Liver (tissue), 9 donors: ENCODE data around the gene EXOC2. TPM values are rescaled to one million over a fixed set of nuclear protein-coding genes. Genes with fewer than 3 reads are reported as not detected.

Experiments
- DNase-seq: peaks from one replicate; pipeline ENCODE4 v3.0.0-alpha.2; 2017; ENCODE audit warnings: low spot score
- H3K27ac ChIP-seq, 2 donors: one replicate each; pipeline ENCODE4 v1.7.0; 2013; ENCODE audit warnings: inconsistent platforms in 2 of 2, low read length in 2 of 2, control low read depth in 1 of 2, low read depth in 1 of 2, mild to moderate bottlenecking in 1 of 2
- H3K27me3 ChIP-seq, 4 donors: one replicate each; pipeline versions ENCODE4 v1.6.1 to v1.7.0; 2013; ENCODE audit warnings: low read length in 3 of 4, inconsistent platforms in 1 of 4, mild to moderate bottlenecking in 1 of 4, moderate library complexity in 1 of 4; ENCODE audit not compliant: control insufficient read depth in 4 of 4, insufficient read depth in 4 of 4
- H3K36me3 ChIP-seq, 4 donors: one replicate each; pipeline versions ENCODE4 v1.6.1 to v1.7.0; 2013; ENCODE audit warnings: low read length in 3 of 4, mild to moderate bottlenecking in 3 of 4, low read depth in 1 of 4, moderate library complexity in 1 of 4; ENCODE audit not compliant: control insufficient read depth in 4 of 4, insufficient read depth in 3 of 4
- H3K4me1 ChIP-seq, 4 donors: one replicate each; pipeline versions ENCODE4 v1.6.1 to v1.7.0; 2013; ENCODE audit warnings: low read length in 3 of 4, mild to moderate bottlenecking in 3 of 4, moderate library complexity in 1 of 4; ENCODE audit not compliant: control insufficient read depth in 4 of 4, insufficient read depth in 4 of 4
- H3K4me3 ChIP-seq, 3 donors: one replicate each; pipeline versions ENCODE4 v1.6.1 to v1.7.0; 2013; ENCODE audit warnings: low read length in 3 of 3, control low read depth in 1 of 3, low read depth in 1 of 3, mild to moderate bottlenecking in 1 of 3
- H3K9ac ChIP-seq, 2 donors: one replicate each; pipeline ENCODE4 v1.7.0; 2013; ENCODE audit warnings: low read length in 2 of 2, mild to moderate bottlenecking in 2 of 2, moderate library complexity in 2 of 2, control low read depth in 1 of 2, low read depth in 1 of 2
- H3K9me3 ChIP-seq, 4 donors: one replicate each; pipeline versions ENCODE4 v1.6.1 to v1.7.0; 2013; ENCODE audit warnings: low read length in 3 of 4; ENCODE audit not compliant: control insufficient read depth in 4 of 4
- EGR1 ChIP-seq, 2 donors: IDR thresholded peaks; 2 replicates each; pipeline ENCODE4 v1.6.1; 2016 to 2018; ENCODE audit warnings: antibody characterized with exemption in 2 of 2, low read depth in 2 of 2
- FOXA1 ChIP-seq: IDR thresholded peaks from 2 replicates; pipeline ENCODE4 v1.6.1; 2016; ENCODE audit warnings: antibody characterized with exemption
- FOXA2 ChIP-seq: IDR thresholded peaks from 2 replicates; pipeline ENCODE4 v1.6.1; 2016; ENCODE audit warnings: antibody characterized with exemption
- GABPA ChIP-seq, 2 donors: IDR thresholded peaks in 1 of 2; conservative IDR thresholded peaks in 1 of 2; 2 replicates each; pipeline ENCODE4 v1.6.1; 2016; ENCODE audit warnings: antibody characterized with exemption in 2 of 2, mild to moderate bottlenecking in 1 of 2, moderate library complexity in 1 of 2
- HNF4A ChIP-seq, 2 donors: conservative IDR thresholded peaks; 2 replicates each; pipeline ENCODE4 v1.6.1; 2016; ENCODE audit warnings: antibody characterized with exemption in 2 of 2, mild to moderate bottlenecking in 2 of 2
- HNF4G ChIP-seq: IDR thresholded peaks from 2 replicates; pipeline ENCODE4 v1.6.1; 2016; ENCODE audit warnings: antibody characterized with exemption
- JUND ChIP-seq, 2 donors: IDR thresholded peaks; 2 replicates each; pipeline ENCODE4 v1.6.1; 2016; ENCODE audit warnings: antibody characterized with exemption in 2 of 2
- NR2F2 ChIP-seq: IDR thresholded peaks from 2 replicates; pipeline ENCODE4 v1.6.1; 2016; ENCODE audit warnings: antibody characterized with exemption
- RXRA ChIP-seq, 2 donors: IDR thresholded peaks; 2 replicates each; pipeline ENCODE4 v1.6.1; 2017 to 2018; ENCODE audit warnings: antibody characterized with exemption in 2 of 2, mild to moderate bottlenecking in 1 of 2
- TAF1 ChIP-seq: conservative IDR thresholded peaks from 2 replicates; pipeline ENCODE4 v1.6.1; 2016; ENCODE audit warnings: antibody characterized with exemption, mild to moderate bottlenecking
- YY1 ChIP-seq: IDR thresholded peaks from 2 replicates; pipeline ENCODE4 v1.6.1; 2016; ENCODE audit warnings: antibody characterized with exemption, mild to moderate bottlenecking
- WGBS: extraction: QIAGEN DNeasy Blood & Tissue Kit; methylation state at CpG from one replicate; pipeline ENCODE4 v1.1.7; 2013; 5-methylcytosine and 5-hydroxymethylcytosine counted together
- polyA plus RNA-seq, 2 donors: library from polyadenylated mRNA; stranded (reverse) in 1 of 2; unstranded in 1 of 2; fragments of 200-250 nt in 1 of 2; fragments of >200 nt in 1 of 2; fragmentation: Nextera tagmentation in 1 of 2; extraction: Ambion mirVana in 1 of 2; gene quantifications; one replicate each; pipeline versions ENCODE4 v1.2.1 to v1.2.3, GENCODE V29; 2013 to 2015
- total RNA-seq, 2 donors: library from RNA; depleted of rRNA; stranded (reverse); fragments of >200 nt; gene quantifications; one replicate each; pipeline ENCODE4 v1.2.3, GENCODE V29; 2014
- TF ChIP-seq, protein P1 (sequence below): IDR thresholded peaks from 2 replicates; pipeline ENCODE4 v1.6.1; 2016; ENCODE audit warnings: antibody characterized with exemption
- TF ChIP-seq, protein P2 (sequence below): IDR thresholded peaks from 2 replicates; pipeline ENCODE4 v1.6.1; 2016; ENCODE audit warnings: antibody characterized with exemption, mild to moderate bottlenecking
- TF ChIP-seq, protein P3 (sequence below): fragments of 150-350 bp; IDR thresholded peaks from 2 replicates; pipeline ENCODE4 v1.5.1; 2017; ENCODE audit warnings: improper control_type of control experiment, low read depth, low read length; ENCODE audit not compliant: missing input control
- donor health status: healthy.
- donor health status: healthy.
- donor health status: healthy.
- donor health status: healthy.
- donor health status: healthy.

The EXOC2 gene
- total and polyA plus RNA-seq, 4 donors: 6.7 to 15.3 (median 9.2) TPM

DNA sequence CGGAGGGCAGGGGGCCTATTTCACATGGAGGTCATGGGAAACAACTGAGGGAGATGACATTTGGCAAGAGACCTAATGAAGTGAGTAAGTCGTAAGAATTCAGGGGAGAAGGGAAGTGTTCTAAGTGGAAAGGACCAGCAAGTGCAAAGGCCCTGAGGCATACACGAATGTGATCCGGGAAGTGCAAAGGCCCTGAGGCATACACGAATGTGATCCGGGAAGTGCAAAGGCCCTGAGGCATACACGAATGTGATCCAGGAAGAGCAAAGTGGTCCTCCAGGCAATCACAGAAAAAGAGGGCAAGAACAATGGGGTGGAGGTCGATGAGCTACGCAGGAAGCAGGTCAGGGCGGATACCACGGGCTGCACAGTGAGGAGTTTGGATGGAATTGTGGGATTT lies 24.2 kb upstream of the EXOC2 start:
- Histone ChIP-seq H3K36me3 (no peaks in the 10 kb centered on the region), H3K4me1 (no peaks in the 10 kb centered on the region), H3K27me3 (no peaks in the 10 kb centered on the region), H3K9me3 (no peaks in the 10 kb centered on the region), H3K4me3 (no peak overlapping the region), H3K27ac (no peak overlapping the region), H3K9ac (no peak overlapping the region)
- 95% methylated on average over 11 of the region's 11 CpGs for WGBS
- DNase-seq: no peak
- TF ChIP-seq, protein P1, sequence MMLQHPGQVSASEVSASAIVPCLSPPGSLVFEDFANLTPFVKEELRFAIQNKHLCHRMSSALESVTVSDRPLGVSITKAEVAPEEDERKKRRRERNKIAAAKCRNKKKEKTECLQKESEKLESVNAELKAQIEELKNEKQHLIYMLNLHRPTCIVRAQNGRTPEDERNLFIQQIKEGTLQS: no peak
- TF ChIP-seq EGR1 (IDR thresholded peaks at IDR 0.05; ENCODE audit: low read depth in 2 of 2) (no peak), TAF1 (no peak), GABPA (IDR thresholded peaks at IDR 0.05 in 1 of 2, conservative IDR thresholded peaks at IDR 0.05 in 1 of 2) (no peak), YY1 (no peak), HNF4A (conservative IDR thresholded peaks at IDR 0.05) (no peak)
- TF ChIP-seq, protein P2, sequence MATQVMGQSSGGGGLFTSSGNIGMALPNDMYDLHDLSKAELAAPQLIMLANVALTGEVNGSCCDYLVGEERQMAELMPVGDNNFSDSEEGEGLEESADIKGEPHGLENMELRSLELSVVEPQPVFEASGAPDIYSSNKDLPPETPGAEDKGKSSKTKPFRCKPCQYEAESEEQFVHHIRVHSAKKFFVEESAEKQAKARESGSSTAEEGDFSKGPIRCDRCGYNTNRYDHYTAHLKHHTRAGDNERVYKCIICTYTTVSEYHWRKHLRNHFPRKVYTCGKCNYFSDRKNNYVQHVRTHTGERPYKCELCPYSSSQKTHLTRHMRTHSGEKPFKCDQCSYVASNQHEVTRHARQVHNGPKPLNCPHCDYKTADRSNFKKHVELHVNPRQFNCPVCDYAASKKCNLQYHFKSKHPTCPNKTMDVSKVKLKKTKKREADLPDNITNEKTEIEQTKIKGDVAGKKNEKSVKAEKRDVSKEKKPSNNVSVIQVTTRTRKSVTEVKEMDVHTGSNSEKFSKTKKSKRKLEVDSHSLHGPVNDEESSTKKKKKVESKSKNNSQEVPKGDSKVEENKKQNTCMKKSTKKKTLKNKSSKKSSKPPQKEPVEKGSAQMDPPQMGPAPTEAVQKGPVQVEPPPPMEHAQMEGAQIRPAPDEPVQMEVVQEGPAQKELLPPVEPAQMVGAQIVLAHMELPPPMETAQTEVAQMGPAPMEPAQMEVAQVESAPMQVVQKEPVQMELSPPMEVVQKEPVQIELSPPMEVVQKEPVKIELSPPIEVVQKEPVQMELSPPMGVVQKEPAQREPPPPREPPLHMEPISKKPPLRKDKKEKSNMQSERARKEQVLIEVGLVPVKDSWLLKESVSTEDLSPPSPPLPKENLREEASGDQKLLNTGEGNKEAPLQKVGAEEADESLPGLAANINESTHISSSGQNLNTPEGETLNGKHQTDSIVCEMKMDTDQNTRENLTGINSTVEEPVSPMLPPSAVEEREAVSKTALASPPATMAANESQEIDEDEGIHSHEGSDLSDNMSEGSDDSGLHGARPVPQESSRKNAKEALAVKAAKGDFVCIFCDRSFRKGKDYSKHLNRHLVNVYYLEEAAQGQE: no peak

DNA sequence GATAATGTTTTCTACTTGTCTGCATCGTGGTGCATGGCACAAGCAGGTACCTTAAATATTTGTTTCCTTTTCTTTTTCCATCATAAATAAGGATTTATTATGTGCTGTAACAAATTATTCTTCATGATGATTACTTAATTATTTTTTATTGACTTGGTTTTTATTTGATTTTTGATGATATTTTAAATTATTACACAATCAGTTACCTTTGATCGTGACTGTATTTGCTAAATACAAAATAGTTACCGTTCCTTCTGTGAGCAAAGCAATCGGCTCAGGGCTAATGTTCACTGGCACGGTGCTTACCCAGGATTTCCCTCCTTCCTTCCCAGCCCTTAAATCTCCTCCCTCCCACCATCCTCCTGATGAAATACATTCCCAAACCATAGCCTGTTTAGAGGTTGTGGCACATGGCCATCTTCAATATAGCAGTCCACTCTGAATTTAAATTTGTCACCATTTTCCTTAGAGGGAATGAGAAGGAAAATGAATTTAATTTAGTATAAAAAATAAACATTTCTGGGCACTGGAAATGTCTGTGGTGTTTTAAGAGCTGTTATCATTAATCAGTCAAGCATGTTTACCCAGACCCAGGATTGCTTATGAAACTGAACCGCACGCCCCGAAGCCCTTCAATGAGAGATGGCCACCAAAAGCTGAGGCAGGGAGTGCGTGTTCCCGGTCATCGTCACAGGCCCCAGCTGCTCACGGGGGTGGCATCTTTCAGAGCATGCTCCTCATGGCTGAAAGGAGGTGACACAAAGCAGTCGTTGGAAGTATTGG lies 23.0 kb upstream of the EXOC2 start:
- no peaks in the 10 kb centered on the region for H3K36me3 ChIP-seq
- H3K27ac ChIP-seq: no peak overlapping the region
- 61% methylated on average over 13 of the region's 13 CpGs for WGBS
- H3K4me1 ChIP-seq: peaks cover 0 to 7% (median 3%) of the 10 kb centered on the region in 4 donors
- no peak overlapping the region for H3K9ac ChIP-seq
- no peak for TF ChIP-seq RXRA (IDR thresholded peaks at IDR 0.05)
- H3K4me3 ChIP-seq: no peak overlapping the region
- H3K9me3 ChIP-seq: no peaks in the 10 kb centered on the region
- no peak for DNase-seq
- H3K27me3 ChIP-seq: no peaks in the 10 kb centered on the region

DNA sequence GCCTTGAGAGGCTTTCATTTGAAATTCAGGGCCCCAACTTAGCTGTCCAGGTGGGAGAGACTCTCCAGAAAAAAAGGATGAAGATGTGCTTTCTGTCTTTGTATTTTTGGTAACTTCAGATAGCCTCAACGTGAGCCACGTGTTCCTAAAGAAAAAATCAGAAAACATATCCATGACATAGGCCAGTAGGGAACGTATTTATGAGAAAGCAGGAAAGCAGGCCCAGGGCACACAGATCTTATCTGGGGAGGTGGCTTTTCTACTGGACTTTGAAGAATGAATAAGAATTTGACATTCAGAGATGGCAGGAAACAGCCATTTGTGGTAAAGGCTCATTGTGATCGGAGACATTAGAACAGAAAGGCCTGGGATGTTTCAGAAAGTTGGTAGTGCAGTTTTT lies 21.2 kb upstream of the EXOC2 start:
- H3K9me3 ChIP-seq: no peaks in the 10 kb centered on the region
- no peak overlapping the region for H3K27ac ChIP-seq
- H3K36me3 ChIP-seq: no peaks in the 10 kb centered on the region
- TF ChIP-seq JUND (IDR thresholded peaks at IDR 0.05): no peak
- TF ChIP-seq TAF1: no peak
- TF ChIP-seq, protein P2: no peak
- TF ChIP-seq NR2F2: no peak
- no peak for TF ChIP-seq FOXA1
- TF ChIP-seq HNF4G: no peak
- no peak for TF ChIP-seq HNF4A (conservative IDR thresholded peaks at IDR 0.05)
- no peak for TF ChIP-seq FOXA2
- TF ChIP-seq, protein P3, sequence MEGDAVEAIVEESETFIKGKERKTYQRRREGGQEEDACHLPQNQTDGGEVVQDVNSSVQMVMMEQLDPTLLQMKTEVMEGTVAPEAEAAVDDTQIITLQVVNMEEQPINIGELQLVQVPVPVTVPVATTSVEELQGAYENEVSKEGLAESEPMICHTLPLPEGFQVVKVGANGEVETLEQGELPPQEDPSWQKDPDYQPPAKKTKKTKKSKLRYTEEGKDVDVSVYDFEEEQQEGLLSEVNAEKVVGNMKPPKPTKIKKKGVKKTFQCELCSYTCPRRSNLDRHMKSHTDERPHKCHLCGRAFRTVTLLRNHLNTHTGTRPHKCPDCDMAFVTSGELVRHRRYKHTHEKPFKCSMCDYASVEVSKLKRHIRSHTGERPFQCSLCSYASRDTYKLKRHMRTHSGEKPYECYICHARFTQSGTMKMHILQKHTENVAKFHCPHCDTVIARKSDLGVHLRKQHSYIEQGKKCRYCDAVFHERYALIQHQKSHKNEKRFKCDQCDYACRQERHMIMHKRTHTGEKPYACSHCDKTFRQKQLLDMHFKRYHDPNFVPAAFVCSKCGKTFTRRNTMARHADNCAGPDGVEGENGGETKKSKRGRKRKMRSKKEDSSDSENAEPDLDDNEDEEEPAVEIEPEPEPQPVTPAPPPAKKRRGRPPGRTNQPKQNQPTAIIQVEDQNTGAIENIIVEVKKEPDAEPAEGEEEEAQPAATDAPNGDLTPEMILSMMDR: no peak
- TF ChIP-seq GABPA (IDR thresholded peaks at IDR 0.05 in 1 of 2, conservative IDR thresholded peaks at IDR 0.05 in 1 of 2): no peak
- WGBS: 91% methylated on average over 4 of the region's 4 CpGs
- H3K4me1 ChIP-seq: peaks cover 0 to 13% (median 4%) of the 10 kb centered on the region in 4 donors
- H3K4me3 ChIP-seq: no peak overlapping the region
- H3K27me3 ChIP-seq: peaks cover 0 to 5% (median 0%) of the 10 kb centered on the region in 4 donors
- no peak overlapping the region for H3K9ac ChIP-seq
- no peak for DNase-seq
